Caco-2 (cell line): Measurements from ENCODE around the gene RBP5. TPM values are rescaled to one million over a fixed set of nuclear protein-coding genes. Genes with fewer than 3 reads are reported as not detected.

Source experiments
- BruUV-seq: library from RNA; stranded (reverse); fragments of 400-500 nt; replicated peaks from 2 replicates; lab custom pipeline; 2021; lab: Mats Ljungman, UMichigan
- CTCF ChIA-PET: fragments of 300-600 bp; sonication (Branson Sonifier 250); formaldehyde crosslinking; loops from one replicate; lab custom pipeline; 2022; ENCODE audit warnings: antibody characterized with exemption; lab: Charles Lee
- POLR2A ChIA-PET: fragments of 300-600 bp; sonication (Branson Sonifier 250); formaldehyde crosslinking; loops from one replicate; lab custom pipeline; 2022; ENCODE audit warnings: antibody characterized with exemption; lab: Charles Lee
- DNase-seq, 2 experiments: peaks; one replicate each; pipeline versions ENCODE4 v3.0.0 to v3.0.0-alpha.2; 2020 to 2022
- H3K27me3 ChIP-seq: replicated peaks from 2 replicates; pipeline ENCODE4 v1.6.0; 2011; ENCODE audit warnings: low read length; ENCODE audit not compliant: control insufficient read depth, insufficient read depth
- H3K36me3 ChIP-seq: 2 replicates; pipeline ENCODE4 v1.5.1; 2011; ENCODE audit warnings: low read length; ENCODE audit not compliant: control insufficient read depth, insufficient read depth
- H3K4me1 ChIP-seq: fragments of 250-450 bp; sonication (Bioruptor Pico); 2 replicates; pipeline ENCODE4 v1.5.1; 2020; ENCODE audit warnings: mild to moderate bottlenecking
- H3K4me3 ChIP-seq: 2 replicates; pipeline ENCODE4 v1.5.1; 2011; ENCODE audit warnings: low read depth, mild to moderate bottlenecking, control low read depth, low read length
- H3K9me3 ChIP-seq: fragments of 250-450 bp; sonication (Bioruptor Pico); 2 replicates; pipeline ENCODE4 v1.5.1; 2020; ENCODE audit warnings: mild to moderate bottlenecking, moderate library complexity
- H3K27ac Mint-ChIP-seq: one replicate; pipeline ENCODE4 v1.8.0; 2022; ENCODE audit warnings: mixed read lengths; ENCODE audit not compliant: unreplicated experiment
- H3K27me3 Mint-ChIP-seq: one replicate; pipeline ENCODE4 v1.8.0; 2022; ENCODE audit warnings: mixed read lengths; ENCODE audit not compliant: insufficient read depth, unreplicated experiment
- H3K36me3 Mint-ChIP-seq: one replicate; pipeline ENCODE4 v1.8.0; 2022; ENCODE audit warnings: mild to moderate bottlenecking, mixed read lengths; ENCODE audit not compliant: insufficient read depth, unreplicated experiment
- H3K4me1 Mint-ChIP-seq: one replicate; pipeline ENCODE4 v1.8.0; 2022; ENCODE audit warnings: low read depth, mixed read lengths; ENCODE audit not compliant: unreplicated experiment
- H3K4me3 Mint-ChIP-seq: one replicate; pipeline ENCODE4 v1.8.0; 2022; ENCODE audit warnings: mild to moderate bottlenecking, moderate library complexity, mixed read lengths; ENCODE audit not compliant: unreplicated experiment
- H3K9me3 Mint-ChIP-seq: one replicate; pipeline ENCODE4 v1.8.0; 2022; ENCODE audit warnings: mixed read lengths; ENCODE audit not compliant: unreplicated experiment
- intact Hi-C: fragments of 100-400 bp; cut with micrococcal nuclease; formaldehyde crosslinking; loops from one replicate; pipeline ENCODE4 v1.10.0; 2022; ENCODE audit not compliant: unreplicated experiment
- total RNA-seq: library from RNA; stranded (reverse); gene quantifications from 2 replicates; pipeline ENCODE4 v1.2.3, GENCODE V29; 2022
- TF ChIP-seq, protein P1 (sequence below), 2 experiments: fragments of 200-600 bp in 1 of 2; IDR thresholded peaks; 1 replicate in 1 of 2; 2 replicates in 1 of 2; pipeline versions ENCODE4 v1.5.1 to v1.8.0; 2011 to 2022; ENCODE audit warnings: antibody characterized with exemption in 1 of 2, control low read depth in 1 of 2, inconsistent platforms in 1 of 2, low read depth in 1 of 2, low read length in 1 of 2, mild to moderate bottlenecking in 1 of 2, moderate library complexity in 1 of 2; ENCODE audit not compliant: insufficient read depth in 1 of 2, severe bottlenecking in 1 of 2, unreplicated experiment in 1 of 2

RBP5 gene
- total RNA-seq, 1 experiment from 2014 or later = 1.8 TPM

DNA sequence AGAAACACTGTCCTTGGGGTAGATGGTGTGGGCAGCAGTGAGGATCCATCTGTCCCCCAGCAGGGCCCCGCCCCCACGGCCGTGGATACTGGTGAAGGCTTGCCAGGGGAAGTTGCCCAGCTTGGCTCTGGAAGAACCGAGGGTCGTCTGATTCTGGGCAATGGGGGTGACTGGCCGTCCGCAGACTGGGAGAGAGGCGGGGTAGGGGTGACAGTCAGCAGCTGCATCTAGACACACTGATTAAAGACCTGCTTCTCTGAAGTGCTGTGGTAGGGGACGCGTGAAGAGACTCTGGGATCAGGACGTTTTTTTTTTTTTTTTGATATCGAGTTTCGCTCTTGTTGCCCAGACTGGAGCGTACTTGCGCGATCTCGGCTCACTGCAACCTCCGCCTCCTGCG lies 31.7 kb downstream of the RBP5 start:
- Histone ChIP-seq H3K4me1 (peaks cover 3% of the 10 kb centered on the region; the same call in 1 of the 2 replicates), H3K36me3 (peaks cover 5% of the 10 kb centered on the region; the same call in 1 of the 2 replicates), H3K4me3 (no peak overlapping the region), H3K27me3 (no peaks in the 10 kb centered on the region), H3K9me3 (no peaks in the 10 kb centered on the region)
- ChIA-PET CTCF (interaction anchor here (0.6 to 1.6 kb wide), 2 partner anchors 12 to 116 kb away, joined by 3 to 8 read pairs; partner anchors contain the start of gene C1RL), POLR2A (interaction anchor here (2.4 kb wide), 1 partner anchor 12 kb away, joined by 13 read pairs; the partner anchor contains the start of gene C1RL)
- Mint-ChIP-seq H3K27me3 (no peaks in the 10 kb centered on the region), H3K9me3 (no peaks in the 10 kb centered on the region), H3K36me3 (peaks cover 30% of the 10 kb centered on the region), H3K27ac (no peak overlapping the region), H3K4me1 (no peaks in the 10 kb centered on the region), H3K4me3 (no peak overlapping the region)
- BruUV-seq = no TSS peak
- DNase-seq = no peak
- TF ChIP-seq, protein P1, sequence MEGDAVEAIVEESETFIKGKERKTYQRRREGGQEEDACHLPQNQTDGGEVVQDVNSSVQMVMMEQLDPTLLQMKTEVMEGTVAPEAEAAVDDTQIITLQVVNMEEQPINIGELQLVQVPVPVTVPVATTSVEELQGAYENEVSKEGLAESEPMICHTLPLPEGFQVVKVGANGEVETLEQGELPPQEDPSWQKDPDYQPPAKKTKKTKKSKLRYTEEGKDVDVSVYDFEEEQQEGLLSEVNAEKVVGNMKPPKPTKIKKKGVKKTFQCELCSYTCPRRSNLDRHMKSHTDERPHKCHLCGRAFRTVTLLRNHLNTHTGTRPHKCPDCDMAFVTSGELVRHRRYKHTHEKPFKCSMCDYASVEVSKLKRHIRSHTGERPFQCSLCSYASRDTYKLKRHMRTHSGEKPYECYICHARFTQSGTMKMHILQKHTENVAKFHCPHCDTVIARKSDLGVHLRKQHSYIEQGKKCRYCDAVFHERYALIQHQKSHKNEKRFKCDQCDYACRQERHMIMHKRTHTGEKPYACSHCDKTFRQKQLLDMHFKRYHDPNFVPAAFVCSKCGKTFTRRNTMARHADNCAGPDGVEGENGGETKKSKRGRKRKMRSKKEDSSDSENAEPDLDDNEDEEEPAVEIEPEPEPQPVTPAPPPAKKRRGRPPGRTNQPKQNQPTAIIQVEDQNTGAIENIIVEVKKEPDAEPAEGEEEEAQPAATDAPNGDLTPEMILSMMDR (IDR thresholded peaks at IDR 0.05; ENCODE audit: insufficient read depth in 1 of 2, low read depth in 1 of 2, low read length in 1 of 2, severe bottlenecking in 1 of 2, unreplicated experiment in 1 of 2) = no peak
- intact Hi-C loops = no loop called here

DNA sequence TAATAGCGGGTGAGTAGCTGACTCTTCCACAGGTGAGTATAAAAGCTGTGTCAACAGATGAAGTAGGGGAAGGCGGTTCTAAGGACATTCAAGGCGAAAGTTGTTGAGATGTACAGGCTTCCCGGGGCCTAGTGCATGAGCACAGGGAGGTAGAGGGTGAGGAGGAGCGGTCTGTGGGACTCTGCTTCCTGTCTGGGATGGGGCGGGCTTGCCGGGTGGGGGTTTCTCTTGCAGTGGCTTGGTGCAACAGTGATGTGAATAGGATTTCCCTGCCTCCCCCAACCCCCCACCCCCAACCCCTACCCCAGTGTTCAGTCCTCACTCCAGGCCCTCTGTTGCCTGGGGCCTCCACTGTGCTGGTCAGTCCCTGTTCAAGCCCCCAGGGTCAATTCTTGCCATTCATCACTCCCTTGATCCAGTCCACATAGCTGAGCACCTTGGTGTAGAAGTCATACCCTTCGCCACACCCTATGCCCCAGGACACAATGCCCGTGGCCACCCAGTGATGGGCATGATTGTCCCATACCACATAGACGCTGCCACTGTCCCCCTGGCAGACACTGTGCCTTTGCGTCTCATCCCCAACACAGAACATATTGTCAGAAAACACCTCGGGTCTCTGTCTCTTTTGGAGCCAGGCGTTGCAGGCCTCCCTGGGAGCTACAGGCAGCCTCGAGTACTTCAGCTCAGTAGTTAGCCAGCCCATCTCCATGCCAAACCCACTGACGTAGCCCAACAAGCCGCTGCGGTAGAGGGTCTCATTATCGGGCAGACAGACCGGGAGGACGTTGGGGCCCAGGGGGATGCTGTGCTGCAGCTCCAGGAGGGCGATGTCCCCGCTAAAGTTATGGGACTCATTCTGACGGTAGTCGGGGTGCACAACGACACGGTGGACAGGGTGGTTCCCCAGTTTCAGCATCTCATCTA lies 32.4 kb downstream of the RBP5 start:
- Histone ChIP-seq H3K36me3 (peaks cover 5% of the 10 kb centered on the region; the same call in 1 of the 2 replicates), H3K27me3 (no peaks in the 10 kb centered on the region), H3K4me1 (peaks cover 5% of the 10 kb centered on the region; the same call in 1 of the 2 replicates), H3K4me3 (no peak overlapping the region), H3K9me3 (no peaks in the 10 kb centered on the region)
- BruUV-seq = no TSS peak
- Mint-ChIP-seq H3K4me1 (no peaks in the 10 kb centered on the region), H3K4me3 (no peak overlapping the region), H3K36me3 (peaks cover 30% of the 10 kb centered on the region), H3K9me3 (no peaks in the 10 kb centered on the region), H3K27ac (no peak overlapping the region), H3K27me3 (no peaks in the 10 kb centered on the region)
- TF ChIP-seq, protein P1 (IDR thresholded peaks at IDR 0.05; ENCODE audit: insufficient read depth in 1 of 2, low read depth in 1 of 2, low read length in 1 of 2, severe bottlenecking in 1 of 2, unreplicated experiment in 1 of 2) = no peak
- ChIA-PET CTCF (interaction anchor here (1.0 to 1.6 kb wide), 3 partner anchors 12 to 152 kb away, joined by 3 to 8 read pairs (median 4); partner anchors contain the start of gene C1RL), POLR2A (interaction anchor here (0.5 to 2.4 kb wide), 3 partner anchors 12 to 794 kb away, joined by 3 to 13 read pairs (median 7); partner anchors contain the start of gene C1RL)
- intact Hi-C loops = no loop called here
- peak in 1 of 2 experiments; percentile 36 for DNase-seq

DNA sequence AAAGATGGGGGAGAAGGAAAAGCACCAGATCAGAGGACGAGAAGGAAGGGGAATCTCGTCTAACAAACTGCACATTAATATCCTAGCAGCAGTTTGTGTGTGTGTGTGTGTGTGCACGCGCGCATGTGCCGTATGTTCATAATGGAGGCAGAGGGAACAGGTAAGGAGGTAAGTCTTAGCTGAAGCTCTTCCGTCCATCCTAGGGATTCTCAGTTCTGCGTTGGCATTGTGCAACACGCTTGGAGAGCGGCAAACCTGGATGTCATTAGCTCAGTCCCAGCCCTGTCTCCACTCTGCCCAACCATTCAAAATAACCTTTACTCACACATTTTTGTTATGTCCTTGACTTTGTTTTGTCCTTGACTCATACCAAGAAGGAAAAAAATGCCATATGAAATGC lies 34.8 kb downstream of the RBP5 start:
- CTCF ChIA-PET = interaction anchor here (0.6 to 1.4 kb wide), 7 partner anchors 8 to 351 kb away, joined by 3 to 18 read pairs (median 4); partner anchors contain the start of gene C1RL
- Mint-ChIP-seq H3K4me1 (no peaks in the 10 kb centered on the region), H3K27me3 (no peaks in the 10 kb centered on the region), H3K27ac (no peak overlapping the region), H3K4me3 (no peak overlapping the region), H3K9me3 (no peaks in the 10 kb centered on the region), H3K36me3 (peaks cover 23% of the 10 kb centered on the region)
- Histone ChIP-seq H3K27me3 (no peaks in the 10 kb centered on the region), H3K4me1 (peaks cover 5% of the 10 kb centered on the region; the same call in 1 of the 2 replicates), H3K36me3 (peaks cover 1% of the 10 kb centered on the region; the same call in 1 of the 2 replicates), H3K4me3 (no peak overlapping the region), H3K9me3 (no peaks in the 10 kb centered on the region)
- no TSS peak for BruUV-seq
- intact Hi-C loops = loop anchor here (5.0 kb wide), 2 partner anchors 77 to 132 kb away; partner anchors contain the start of gene LPCAT3
- TF ChIP-seq, protein P1 (IDR thresholded peaks at IDR 0.05; ENCODE audit: insufficient read depth in 1 of 2, low read depth in 1 of 2, low read length in 1 of 2, severe bottlenecking in 1 of 2, unreplicated experiment in 1 of 2) = no peak
- POLR2A ChIA-PET = interaction anchor here (0.9 to 1.0 kb wide), 2 partner anchors 14 to 148 kb away, joined by 3 to 4 read pairs; no protein-coding TSS in a partner anchor
- no peak for DNase-seq
